Ishikawa (cell line): Measurements from ENCODE around the gene LTC4S.

Experiments
- CEBPB ChIP-seq: IDR thresholded peaks from 2 replicates; pipeline ENCODE4 v1.6.1; 2012
- CREB1 ChIP-seq: IDR thresholded peaks from 2 replicates; pipeline ENCODE4 v1.6.1; 2012; ENCODE audit warnings: low read depth
- EGR1 ChIP-seq: IDR thresholded peaks from 2 replicates; pipeline ENCODE4 v1.6.1; 2012
- EP300 ChIP-seq: IDR thresholded peaks from 2 replicates; pipeline ENCODE4 v1.6.1; 2012; ENCODE audit warnings: borderline replicate concordance
- FOXM1 ChIP-seq: IDR thresholded peaks from 2 replicates; pipeline ENCODE4 v1.6.1; 2012; ENCODE audit warnings: low read depth, borderline replicate concordance
- MAX ChIP-seq: IDR thresholded peaks from 2 replicates; pipeline ENCODE4 v1.6.1; 2012
- NFIC ChIP-seq: IDR thresholded peaks from 2 replicates; pipeline ENCODE4 v1.6.1; 2012
- RAD21 ChIP-seq: IDR thresholded peaks from 2 replicates; pipeline ENCODE4 v1.6.1; 2012; ENCODE audit warnings: low read depth
- REST ChIP-seq: IDR thresholded peaks from 2 replicates; pipeline ENCODE4 v1.6.1; 2012; ENCODE audit warnings: low read depth, mild to moderate bottlenecking
- TAF1 ChIP-seq: IDR thresholded peaks from 2 replicates; pipeline ENCODE4 v1.6.1; 2012; ENCODE audit warnings: low read depth, mild to moderate bottlenecking
- TCF12 ChIP-seq: IDR thresholded peaks from 2 replicates; pipeline ENCODE4 v1.6.1; 2012; ENCODE audit warnings: low read depth
- TEAD4 ChIP-seq: IDR thresholded peaks from 2 replicates; pipeline ENCODE4 v1.6.1; 2012
- USF1 ChIP-seq: IDR thresholded peaks from 2 replicates; pipeline ENCODE4 v1.6.1; 2012
- YY1 ChIP-seq: IDR thresholded peaks from 2 replicates; pipeline ENCODE4 v1.6.1; 2012; ENCODE audit warnings: low read depth
- ZBTB7A ChIP-seq: IDR thresholded peaks from 2 replicates; pipeline ENCODE4 v1.6.1; 2012; ENCODE audit warnings: low read depth

Gene LTC4S

GRCh38 chr5:179828756-179829421 lies 35.1 kb downstream of the LTC4S start:
- TF ChIP-seq USF1 (no peak), REST (no peak), ZBTB7A (no peak), MAX (no peak), EGR1 (no peak), FOXM1 (no peak), TEAD4 (no peak), YY1 (no peak), TAF1 (no peak)

GRCh38 chr5:179829732-179830435 lies 36.1 kb downstream of the LTC4S start:
- TF ChIP-seq TEAD4 (no peak), REST (no peak), CREB1 (no peak), ZBTB7A (no peak), EP300 (no peak), NFIC (no peak), FOXM1 (no peak), YY1 (no peak), RAD21 (no peak), CEBPB (no peak), MAX (no peak), TAF1 (no peak), EGR1 (no peak), TCF12 (no peak), USF1 (no peak)

GRCh38 chr5:179830818-179831468 lies 37.2 kb downstream of the LTC4S start:
- TF ChIP-seq USF1 = no peak
- no peak for TF ChIP-seq REST
- no peak for TF ChIP-seq CEBPB
- TF ChIP-seq NFIC = no peak
- TF ChIP-seq MAX = no peak
- TF ChIP-seq FOXM1 = no peak
- no peak for TF ChIP-seq TCF12
- no peak for TF ChIP-seq RAD21
- no peak for TF ChIP-seq TEAD4
- no peak for TF ChIP-seq EP300
- TF ChIP-seq YY1 = no peak
- TF ChIP-seq ZBTB7A = no peak
